HepG2 (cell line): ENCODE data around the gene LAMA5. TPM values are rescaled to one million over a fixed set of nuclear protein-coding genes. Genes with fewer than 3 reads are reported as not detected.

ENCODE experiments used
- CSRNP2 ChIP-seq: sonication (generic); formaldehyde crosslinking; conservative IDR thresholded peaks from 2 replicates; pipeline ENCODE4 v1.8.0; 2022; ENCODE audit warnings: low read depth, missing genetic modification reagents
- EEA1 ChIP-seq: sonication (generic); formaldehyde crosslinking; IDR thresholded peaks from 2 replicates; pipeline ENCODE4 v1.5.1; 2020; ENCODE audit warnings: mild to moderate bottlenecking, missing genetic modification reagents, borderline replicate concordance
- GATAD2A ChIP-seq: IDR thresholded peaks from 2 replicates; pipeline ENCODE4 v1.6.1; 2016
- HOXD1 ChIP-seq: sonication (generic); formaldehyde crosslinking; IDR thresholded peaks from 2 replicates; pipeline ENCODE4 v1.5.0; 2020; ENCODE audit warnings: missing genetic modification reagents
- JUND ChIP-seq: sonication (generic); formaldehyde crosslinking; IDR thresholded peaks from 2 replicates; pipeline ENCODE4 v1.8.0; 2022; ENCODE audit warnings: mild to moderate bottlenecking, missing genetic modification reagents
- NBN ChIP-seq: fragments of 450-650 bp; conservative IDR thresholded peaks from 2 replicates; pipeline ENCODE4 v1.6.1; 2017
- PCBP1 ChIP-seq: fragments of 200-400 bp; formaldehyde crosslinking; IDR thresholded peaks from 2 replicates; pipeline ENCODE4 v1.6.1; 2017; ENCODE audit warnings: mild to moderate bottlenecking, low read depth, low read length, borderline replicate concordance
- REXO4 ChIP-seq: sonication (generic); formaldehyde crosslinking; IDR thresholded peaks from 2 replicates; pipeline ENCODE4 v1.8.0; 2022; ENCODE audit warnings: missing genetic modification reagents, mild to moderate bottlenecking, borderline replicate concordance
- SAP130 ChIP-seq: IDR thresholded peaks from 2 replicates; pipeline ENCODE4 v1.6.1; 2016; ENCODE audit warnings: low read depth
- SMAD3 ChIP-seq: sonication (generic); formaldehyde crosslinking; IDR thresholded peaks from 2 replicates; pipeline ENCODE4 v1.4.0; 2020; ENCODE audit warnings: missing genetic modification reagents
- SRY ChIP-seq: sonication (generic); formaldehyde crosslinking; IDR thresholded peaks from 2 replicates; pipeline ENCODE4 v1.8.0; 2022; ENCODE audit warnings: mild to moderate bottlenecking, missing genetic modification reagents
- STAG1 ChIP-seq: sonication (generic); formaldehyde crosslinking; IDR thresholded peaks from 2 replicates; pipeline ENCODE4 v1.4.0; 2020; ENCODE audit warnings: missing genetic modification reagents
- STAT5B ChIP-seq: sonication (generic); formaldehyde crosslinking; IDR thresholded peaks from 2 replicates; pipeline ENCODE4 v1.4.0; 2020; ENCODE audit warnings: missing genetic modification reagents
- TCF7 ChIP-seq: sonication (generic); IDR thresholded peaks from 2 replicates; pipeline ENCODE4 v1.6.1; 2016; ENCODE audit warnings: antibody characterized with exemption, low read depth
- XBP1 ChIP-seq: sonication (generic); formaldehyde crosslinking; IDR thresholded peaks from 2 replicates; pipeline ENCODE4 v1.5.0; 2020; ENCODE audit warnings: missing genetic modification reagents
- ZNF251 ChIP-seq: sonication (generic); formaldehyde crosslinking; IDR thresholded peaks from 2 replicates; pipeline ENCODE4 v1.9.0; 2021; ENCODE audit warnings: mild to moderate bottlenecking, missing genetic modification reagents
- ZNF318 ChIP-seq: sonication (generic); formaldehyde crosslinking; IDR thresholded peaks from 2 replicates; pipeline ENCODE4 v1.4.0; 2020; ENCODE audit warnings: mild to moderate bottlenecking, missing genetic modification reagents
- ZNF331 ChIP-seq: sonication (generic); formaldehyde crosslinking; IDR thresholded peaks from 2 replicates; pipeline ENCODE4 v1.4.0; 2020; ENCODE audit warnings: missing genetic modification reagents
- ZNF556 ChIP-seq: sonication (generic); formaldehyde crosslinking; IDR thresholded peaks from 2 replicates; pipeline ENCODE4 v1.4.0; 2020; ENCODE audit warnings: mild to moderate bottlenecking, missing genetic modification reagents, borderline replicate concordance
- ZNF563 ChIP-seq: sonication (generic); formaldehyde crosslinking; IDR thresholded peaks from 2 replicates; pipeline ENCODE4 v1.8.0; 2022; ENCODE audit warnings: mild to moderate bottlenecking, moderate library complexity, missing genetic modification reagents
- ZNF839 ChIP-seq: sonication (generic); formaldehyde crosslinking; IDR thresholded peaks from 2 replicates; pipeline ENCODE4 v1.4.0; 2020; ENCODE audit warnings: missing genetic modification reagents, mild to moderate bottlenecking, borderline replicate concordance
- ZSCAN25 ChIP-seq: sonication (generic); formaldehyde crosslinking; IDR thresholded peaks from 2 replicates; pipeline ENCODE4 v1.8.0; 2022; ENCODE audit warnings: mild to moderate bottlenecking, missing genetic modification reagents
- polyA plus RNA-seq, 8 experiments: library from polyadenylated mRNA; depleted of rRNA in 3 of 8; stranded (reverse) in 7 of 8; unstranded in 1 of 8; fragments of >200 nt; fragmentation: Illumina TruSeq in 4 of 8; extraction: Trizol in 4 of 8; gene quantifications; 2 replicates each; pipeline versions ENCODE4 v1.2.1 to v1.2.3, GENCODE V29; 2011 to 2016; ENCODE audit warnings: low read depth in 4 of 8, missing spikeins in 1 of 8, mixed read lengths in 1 of 8; ENCODE audit not compliant: insufficient read depth in 1 of 8
- total RNA-seq, 5 experiments: library from RNA; depleted of rRNA; stranded (reverse); fragments of >200 nt; fragmentation: Illumina TruSeq; extraction: Trizol; gene quantifications; 2 replicates each; pipeline ENCODE4 v1.2.3, GENCODE V29; 2016; ENCODE audit warnings: low read depth in 1 of 5

Gene LAMA5
- total and polyA plus RNA-seq, 2 of the 13 experiments (the other 11 are each of a cell fraction or from before 2014, with no cell fraction given): 21.0 to 44.7 TPM

GRCh38 chr20:62409931-62410745 is 43.0 kb upstream of the LAMA5 start (continued):
- TF ChIP-seq ZNF556 (CRISPR knock-in tag): no peak
- TF ChIP-seq REXO4 (CRISPR knock-in tag): peak; percentile 64; the same call in 1 of the 2 replicates
- no peak for TF ChIP-seq TCF7
- no peak for TF ChIP-seq ZNF318
- TF ChIP-seq STAT5B: 0 out of 2 replicates have a peak, but pooled peaks have one; percentile 5
- no peak for TF ChIP-seq XBP1 (CRISPR knock-in tag)
- peak; percentile 32; the same call in 1 of the 2 replicates for TF ChIP-seq GATAD2A (CRISPR knock-in tag)
- TF ChIP-seq SRY (CRISPR knock-in tag): 0 out of 2 replicates have a peak, but pooled peaks have one; percentile 29
- TF ChIP-seq ZNF563: peak; percentile 34; the same call in 1 of the 2 replicates
- 0 out of 2 replicates have a peak, but pooled peaks have one; percentile 23 for TF ChIP-seq EEA1
- TF ChIP-seq SMAD3 (CRISPR knock-in tag): no peak
- TF ChIP-seq SAP130 (CRISPR knock-in tag): no peak
- 0 out of 2 replicates have a peak, but pooled peaks have one; percentile 24 for TF ChIP-seq HOXD1 (CRISPR knock-in tag)
- TF ChIP-seq NBN: no peak
- TF ChIP-seq PCBP1: peak; percentile 41; the same call in 1 of the 2 replicates
- TF ChIP-seq ZNF839 (CRISPR knock-in tag): peak; percentile 92; the same call in 1 of the 2 replicates
- no peak; the same call in 1 of the 2 replicates for TF ChIP-seq ZNF331 (CRISPR knock-in tag)
- peak; percentile 85 for TF ChIP-seq STAG1 (CRISPR knock-in tag)
- peak; percentile 85 for TF ChIP-seq ZSCAN25 (CRISPR knock-in tag)
- no peak for TF ChIP-seq ZNF251 (CRISPR knock-in tag)
- TF ChIP-seq CSRNP2: no peak
- TF ChIP-seq JUND: no peak
